HG02610 (cell line): ENCODE data around the gene PDK2.

Experiments used
- ATAC-seq: cut with Tn5 transposase; IDR thresholded peaks from one replicate; pipeline ENCODE4 v1.9.1; 2021; ENCODE audit warnings: mild to moderate bottlenecking, moderate library complexity; ENCODE audit not compliant: unreplicated experiment

PDK2 gene

DNA sequence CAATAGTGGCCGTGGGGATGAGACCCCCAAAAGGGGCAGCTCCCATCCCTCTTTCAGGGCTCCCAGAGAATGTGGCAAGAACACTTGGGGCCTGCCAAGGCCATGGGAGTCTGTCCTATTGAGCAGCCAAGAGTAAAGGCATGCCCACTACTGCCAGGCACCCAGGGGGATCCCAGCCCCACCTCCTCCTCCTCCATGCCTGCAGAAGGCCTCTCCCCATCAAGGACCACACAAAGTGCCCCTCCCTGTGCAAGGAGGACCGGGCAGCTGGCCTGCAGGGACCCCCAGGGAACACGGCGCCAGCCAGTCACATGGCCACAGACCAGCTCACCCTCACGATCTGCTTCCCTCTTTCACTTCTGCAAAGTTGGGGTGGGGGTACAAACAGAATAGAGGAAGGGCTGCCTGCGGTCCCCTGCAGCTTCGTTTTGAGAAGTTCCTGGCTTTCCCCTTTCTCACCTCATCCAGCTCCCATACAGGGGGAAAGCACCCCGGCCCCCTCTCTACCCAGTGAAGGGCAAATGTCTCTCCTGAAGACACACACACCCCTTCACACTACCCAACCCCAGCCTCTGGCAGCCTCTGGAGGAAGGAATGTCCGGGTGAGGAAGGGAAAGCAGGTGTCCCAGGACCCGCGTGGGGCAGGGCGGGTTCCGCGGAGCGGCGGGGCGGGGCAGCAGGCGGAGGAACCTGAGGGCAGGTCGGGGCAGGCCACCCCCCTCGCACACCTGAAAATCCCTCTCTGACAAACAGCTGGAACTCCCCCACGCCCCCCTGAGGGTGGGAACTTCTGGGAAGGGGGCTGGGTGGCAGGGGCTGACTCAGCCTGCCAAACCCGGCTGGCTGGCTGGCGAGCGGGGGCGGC lies 53.3 kb downstream of the PDK2 start:
- peak; percentile 49 for ATAC-seq

DNA sequence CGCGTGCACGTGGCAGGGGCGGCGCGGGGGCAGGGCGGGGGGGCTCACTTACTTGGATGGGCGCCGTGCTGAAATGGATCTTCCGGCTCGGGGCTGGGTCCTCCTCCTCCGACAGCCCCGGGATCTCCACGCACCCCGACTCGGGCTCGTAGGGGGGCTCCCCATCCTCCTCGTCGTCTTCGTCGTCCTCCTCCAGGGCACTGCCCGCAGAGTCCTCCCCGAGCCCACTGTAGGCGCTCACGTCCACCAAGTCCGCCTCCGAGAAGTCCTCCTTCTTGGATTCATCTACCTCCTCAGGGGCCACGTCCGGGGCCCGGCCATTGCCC lies 53.9 kb downstream of the PDK2 start:
- no peak for ATAC-seq

- ATAC-seq = no peak
These were observed 54.5 kb downstream of the PDK2 start for GRCh38 chr17:50149417-50150353.

- ATAC-seq = no peak
These were observed 55.3 kb downstream of the PDK2 start, which contains the start of gene PPP1R9B for GRCh38 chr17:50150354-50151040. TSS of gene PPP1R9B (minus strand) at chr17:50150677. CDS start at chr17:50150513, 164 bp downstream.

GRCh38 chr17:50151041-50151936 lies 56.1 kb downstream of the PDK2 start:
- peak; percentile 37 for ATAC-seq

DNA sequence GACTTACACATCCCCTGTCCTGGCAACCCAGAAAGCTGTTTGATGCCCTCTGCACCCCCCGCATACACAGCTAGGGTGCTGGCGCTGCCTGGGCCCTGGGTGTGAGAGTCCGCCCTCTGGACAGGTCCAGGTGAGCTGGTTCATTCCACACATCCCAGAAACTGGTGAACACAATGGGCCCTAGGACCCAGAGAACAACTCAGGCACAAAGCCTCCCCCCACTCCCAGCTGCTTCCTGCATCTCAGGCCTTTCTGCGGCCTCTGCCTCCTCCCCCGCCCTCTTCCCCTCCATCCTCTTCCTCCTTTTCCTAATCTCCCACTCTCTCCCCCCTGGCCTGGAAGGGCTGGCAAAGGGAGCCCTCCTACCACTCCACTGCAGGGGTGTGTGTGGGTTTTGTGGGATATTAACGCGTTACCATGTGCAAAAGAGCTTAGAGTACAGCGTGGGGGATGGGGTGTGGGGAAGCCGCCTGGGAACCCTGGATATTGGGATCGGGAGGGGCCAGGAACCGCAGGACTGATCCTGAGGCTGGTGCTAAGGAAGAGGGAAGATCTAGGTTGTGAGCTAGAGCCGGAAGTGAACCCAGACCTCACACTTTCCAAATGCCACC lies 56.9 kb downstream of the PDK2 start:
- ATAC-seq = no peak

DNA sequence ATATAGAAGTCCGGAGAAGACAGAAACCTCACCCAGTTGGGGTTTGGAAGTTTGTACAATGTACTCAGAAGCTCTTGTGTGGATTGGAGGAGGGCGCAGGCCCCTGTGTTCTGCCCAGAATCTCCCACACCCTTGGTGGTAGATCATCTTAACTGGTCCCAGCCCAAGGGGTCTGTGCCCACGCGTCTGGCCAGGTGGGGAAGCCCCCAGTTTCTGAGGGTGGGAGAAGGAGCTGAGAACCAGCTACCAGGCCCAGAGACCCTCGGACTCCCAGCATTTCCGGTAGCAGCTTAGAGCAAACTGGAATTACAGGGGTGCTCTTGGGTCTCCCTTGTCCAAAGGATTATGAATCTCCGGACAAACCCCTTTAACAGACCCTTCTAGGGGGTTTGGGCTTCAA lies 57.6 kb downstream of the PDK2 start:
- no peak for ATAC-seq

GRCh38 chr17:50153650-50154575 lies 58.8 kb downstream of the PDK2 start:
- no peak for ATAC-seq

DNA sequence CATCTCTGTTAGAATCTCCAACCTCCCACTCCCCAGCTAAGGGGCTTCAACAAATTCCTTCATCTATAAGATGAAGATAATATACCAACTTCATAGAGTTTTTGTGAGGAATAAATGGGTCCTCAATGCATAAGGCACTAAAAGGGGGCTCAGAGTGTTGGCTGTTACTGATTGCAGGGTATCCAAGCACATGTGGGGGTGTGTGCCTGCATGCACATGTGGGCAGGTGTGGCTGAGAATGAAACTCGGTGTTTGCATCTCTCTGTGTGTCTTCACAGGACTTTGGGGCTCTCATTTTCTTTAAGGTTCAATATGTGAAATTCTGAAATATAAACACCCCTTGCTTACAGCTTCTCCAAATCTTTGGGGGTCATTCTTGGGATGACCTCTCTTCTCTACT lies 59.5 kb downstream of the PDK2 start:
- ATAC-seq = no peak

DNA sequence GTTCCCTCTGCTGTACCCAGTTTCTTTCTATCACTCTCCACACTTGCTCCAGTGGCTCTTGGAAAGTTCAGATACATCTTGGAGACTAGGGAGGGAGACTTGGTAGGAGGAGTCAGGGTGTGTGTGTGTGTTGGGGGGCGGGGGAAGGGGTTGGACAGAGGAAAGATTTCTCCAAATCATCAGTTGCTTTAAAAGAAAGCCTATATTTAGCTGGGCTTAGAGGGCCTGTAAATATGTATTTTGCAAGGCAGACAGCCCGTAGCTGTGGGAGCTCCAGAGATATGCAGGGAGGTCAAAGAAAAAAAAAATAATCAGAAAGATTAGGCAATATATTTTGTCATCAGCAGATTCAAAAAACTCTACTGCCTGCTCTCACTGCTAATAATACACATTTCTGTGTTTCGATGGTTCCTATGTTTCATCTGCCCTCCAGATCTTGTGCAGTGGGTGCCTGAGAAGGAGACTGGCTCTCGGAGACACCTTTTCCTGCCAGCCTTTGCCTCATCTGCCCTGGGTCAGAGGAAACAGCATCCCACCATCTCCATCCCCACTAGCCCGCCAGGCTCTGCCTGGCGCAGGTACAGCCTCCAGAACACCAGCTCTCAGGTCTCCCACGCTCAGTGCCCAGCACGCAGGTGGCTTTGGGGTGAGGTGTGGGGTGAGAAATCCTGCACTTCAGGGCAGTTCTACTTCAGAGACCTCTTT lies 60.1 kb downstream of the PDK2 start:
- ATAC-seq = no peak

GRCh38 chr17:50157891-50158290 lies 62.7 kb downstream of the PDK2 start:
- ATAC-seq = no peak

GRCh38 chr17:50161023-50161910 lies 66.1 kb downstream of the PDK2 start:
- ATAC-seq = peak; percentile 79
